CD4-positive, alpha-beta memory T cell (primary cell): ENCODE measurements around the gene LRTM1. TPM values are rescaled to one million over a fixed set of nuclear protein-coding genes. Genes with fewer than 3 reads are reported as not detected.

Source experiments
- CTCF ChIA-PET: fragments of 350-600 bp; sonication (Branson Sonifier 250); formaldehyde crosslinking; loops from one replicate; lab custom pipeline; 2021; ENCODE audit warnings: inconsistent platforms; ENCODE audit not compliant: partially characterized antibody; lab: Charles Lee
- POLR2A ChIA-PET: fragments of 350-600 bp; sonication (Branson Sonifier 250); formaldehyde crosslinking; loops from one replicate; lab custom pipeline; 2021; ENCODE audit not compliant: partially characterized antibody; lab: Charles Lee
- DNase-seq, 5 donors: peaks; one replicate each; pipeline versions ENCODE4 v3.0.0 to v3.0.0-alpha.2; 2020 to 2022; ENCODE audit warnings: mixed read lengths in 1 of 5
- H3K27ac ChIP-seq: one replicate; pipeline ENCODE4 v1.7.0; 2013; ENCODE audit warnings: low read depth, low read length
- H3K27me3 ChIP-seq: 2 replicates; pipeline ENCODE4 v1.7.0; 2013; ENCODE audit warnings: mild to moderate bottlenecking, low read length, moderate library complexity; ENCODE audit not compliant: insufficient read depth
- H3K36me3 ChIP-seq: 2 replicates; pipeline ENCODE4 v1.7.0; 2013; ENCODE audit warnings: mild to moderate bottlenecking, low read length, moderate library complexity; ENCODE audit not compliant: insufficient read depth
- H3K4me1 ChIP-seq: 2 replicates; pipeline ENCODE4 v1.7.0; 2013; ENCODE audit warnings: mild to moderate bottlenecking, low read length, moderate library complexity; ENCODE audit not compliant: insufficient read depth
- H3K4me3 ChIP-seq, 2 donors: one replicate each; pipeline ENCODE4 v1.7.0; 2013; ENCODE audit warnings: low read length in 2 of 2, mild to moderate bottlenecking in 1 of 2
- H3K9me3 ChIP-seq, 2 donors: one replicate each; pipeline ENCODE4 v1.7.0; 2013; ENCODE audit warnings: low read length in 2 of 2, control low read depth in 1 of 2; ENCODE audit not compliant: control insufficient read depth in 1 of 2
- H3K27ac Mint-ChIP-seq, 7 donors: one replicate each; pipeline ENCODE4 v1.8.0; 2020 to 2021; ENCODE audit warnings: mixed read lengths in 7 of 7, mild to moderate bottlenecking in 6 of 7, inconsistent platforms in 3 of 7, moderate library complexity in 3 of 7
- H3K27me3 Mint-ChIP-seq, 2 donors: one replicate each; pipeline ENCODE4 v1.8.0; 2020 to 2021; ENCODE audit warnings: mixed read lengths in 2 of 2
- H3K36me3 Mint-ChIP-seq, 2 donors: one replicate each; pipeline ENCODE4 v1.8.0; 2020 to 2021; ENCODE audit warnings: mixed read lengths in 2 of 2, inconsistent platforms in 1 of 2, mild to moderate bottlenecking in 1 of 2
- H3K4me1 Mint-ChIP-seq, 4 donors: one replicate each; pipeline ENCODE4 v1.8.0; 2020 to 2021; ENCODE audit warnings: mixed read lengths in 4 of 4, mild to moderate bottlenecking in 1 of 4
- H3K4me3 Mint-ChIP-seq, 8 donors: one replicate each; pipeline ENCODE4 v1.8.0; 2020 to 2021; ENCODE audit warnings: mixed read lengths in 8 of 8, mild to moderate bottlenecking in 7 of 8, moderate library complexity in 6 of 8, inconsistent platforms in 3 of 8
- H3K9me3 Mint-ChIP-seq, 8 donors: one replicate each; pipeline ENCODE4 v1.8.0; 2020 to 2021; ENCODE audit warnings: mixed read lengths in 8 of 8, mild to moderate bottlenecking in 5 of 8, inconsistent platforms in 3 of 8, moderate library complexity in 1 of 8
- intact Hi-C: fragments of 100-400 bp; cut with micrococcal nuclease; formaldehyde crosslinking; loops from one replicate; pipeline ENCODE4 v1.15.1; 2023
- polyA plus RNA-seq, 2 donors: library from polyadenylated mRNA; unstranded; fragments of 300-500 nt; fragmentation: Illumina TruSeq; gene quantifications; one replicate each; pipeline ENCODE4 v1.2.3, GENCODE V29; 2021
- total RNA-seq, 2 experiments: library from RNA; stranded (reverse); gene quantifications; one replicate each; pipeline ENCODE4 v1.2.3, GENCODE V29; 2021

LRTM1 gene
- total RNA-seq (not detected), polyA plus RNA-seq (not detected)

- no peaks in the 10 kb centered on the region for H3K36me3 ChIP-seq
- intact Hi-C loops = no loop called here
- H3K4me3 ChIP-seq = no peak within 1 kb of the TSS
- CTCF ChIA-PET = no interaction called here
- no peaks in the 10 kb centered on the region for H3K36me3 Mint-ChIP-seq
- H3K9me3 ChIP-seq = no peaks in the 10 kb centered on the region
- H3K4me3 Mint-ChIP-seq = no peak within 1 kb of the TSS
- no peaks in the 10 kb centered on the region for H3K4me1 Mint-ChIP-seq
- no peaks in the 10 kb centered on the region for H3K4me1 ChIP-seq
- POLR2A ChIA-PET = no interaction called here
- DNase-seq = no peak
- no peak within 1 kb of the TSS for H3K27ac Mint-ChIP-seq
- no peaks in the 10 kb centered on the region for H3K27me3 ChIP-seq
- H3K27me3 Mint-ChIP-seq = no peaks in the 10 kb centered on the region
- peaks cover 0 to 2% (median 0%) of the 10 kb centered on the region in 8 donors for H3K9me3 Mint-ChIP-seq
- H3K27ac ChIP-seq = no peak within 1 kb of the TSS
Observed at GRCh38 chr3:54928046-54928770, at the start of gene LRTM1. TSS of gene LRTM1 (minus strand) at chr3:54928059. CDS start at chr3:54927911, 148 bp downstream.

GRCh38 chr3:54977439-54977838, 49.6 kb upstream of the LRTM1 start:
- no peak overlapping the region for H3K4me3 Mint-ChIP-seq
- no peak overlapping the region for H3K27ac ChIP-seq
- no peaks in the 10 kb centered on the region for H3K4me1 Mint-ChIP-seq
- no peaks in the 10 kb centered on the region for H3K4me1 ChIP-seq
- no peak for DNase-seq
- no peaks in the 10 kb centered on the region for H3K36me3 Mint-ChIP-seq
- H3K27me3 ChIP-seq = no peaks in the 10 kb centered on the region
- ChIA-PET CTCF (no interaction called here), POLR2A (no interaction called here)
- H3K36me3 ChIP-seq = no peaks in the 10 kb centered on the region
- H3K27ac Mint-ChIP-seq = no peak overlapping the region
- peaks cover 0 to 5% (median 3%) of the 10 kb centered on the region in 8 donors for H3K9me3 Mint-ChIP-seq
- no peak overlapping the region for H3K4me3 ChIP-seq
- no peaks in the 10 kb centered on the region for H3K27me3 Mint-ChIP-seq
- intact Hi-C loops = no loop called here
- no peaks in the 10 kb centered on the region for H3K9me3 ChIP-seq

- intact Hi-C loops = no loop called here
- Histone ChIP-seq H3K4me1 (no peaks in the 10 kb centered on the region), H3K27me3 (no peaks in the 10 kb centered on the region), H3K4me3 (no peak overlapping the region), H3K9me3 (no peaks in the 10 kb centered on the region), H3K36me3 (no peaks in the 10 kb centered on the region), H3K27ac (no peak overlapping the region)
- Mint-ChIP-seq H3K4me1 (no peaks in the 10 kb centered on the region), H3K9me3 (peaks cover 0 to 14% (median 4%) of the 10 kb centered on the region in 8 donors), H3K27me3 (no peaks in the 10 kb centered on the region), H3K36me3 (no peaks in the 10 kb centered on the region), H3K27ac (no peak overlapping the region), H3K4me3 (no peak overlapping the region)
- ChIA-PET CTCF (no interaction called here), POLR2A (no interaction called here)
- DNase-seq = no peak
Observed at GRCh38 chr3:54970895-54971294, 43.0 kb upstream of the LRTM1 start.

GRCh38 chr3:54969652-54970051, 41.8 kb upstream of the LRTM1 start:
- ChIA-PET POLR2A (no interaction called here), CTCF (no interaction called here)
- no peaks in the 10 kb centered on the region for H3K27me3 Mint-ChIP-seq
- no peak overlapping the region for H3K4me3 ChIP-seq
- H3K36me3 Mint-ChIP-seq = no peaks in the 10 kb centered on the region
- no peaks in the 10 kb centered on the region for H3K4me1 ChIP-seq
- H3K4me1 Mint-ChIP-seq = no peaks in the 10 kb centered on the region
- H3K9me3 ChIP-seq = no peaks in the 10 kb centered on the region
- H3K27me3 ChIP-seq = no peaks in the 10 kb centered on the region
- H3K4me3 Mint-ChIP-seq = no peak overlapping the region
- DNase-seq = no peak
- H3K27ac ChIP-seq = no peak overlapping the region
- no peaks in the 10 kb centered on the region for H3K36me3 ChIP-seq
- no peak overlapping the region for H3K27ac Mint-ChIP-seq
- peaks cover 0 to 14% (median 4%) of the 10 kb centered on the region in 8 donors for H3K9me3 Mint-ChIP-seq
- intact Hi-C loops = no loop called here

- intact Hi-C loops = no loop called here
- H3K27ac Mint-ChIP-seq = no peak overlapping the region
- H3K9me3 Mint-ChIP-seq = peaks cover 0 to 14% (median 4%) of the 10 kb centered on the region in 8 donors
- no peaks in the 10 kb centered on the region for H3K4me1 Mint-ChIP-seq
- no peaks in the 10 kb centered on the region for H3K27me3 Mint-ChIP-seq
- no peak overlapping the region for H3K27ac ChIP-seq
- CTCF ChIA-PET = no interaction called here
- no peaks in the 10 kb centered on the region for H3K36me3 ChIP-seq
- DNase-seq = no peak
- no peaks in the 10 kb centered on the region for H3K36me3 Mint-ChIP-seq
- H3K4me1 ChIP-seq = no peaks in the 10 kb centered on the region
- no peak overlapping the region for H3K4me3 ChIP-seq
- H3K27me3 ChIP-seq = no peaks in the 10 kb centered on the region
- H3K4me3 Mint-ChIP-seq = no peak overlapping the region
- H3K9me3 ChIP-seq = no peaks in the 10 kb centered on the region
- POLR2A ChIA-PET = no interaction called here
Observed at GRCh38 chr3:54968546-54969172, 40.8 kb upstream of the LRTM1 start.

- DNase-seq = no peak
- Mint-ChIP-seq H3K27ac (no peak overlapping the region), H3K27me3 (no peaks in the 10 kb centered on the region), H3K4me1 (no peaks in the 10 kb centered on the region), H3K9me3 (peaks cover 0 to 13% (median 4%) of the 10 kb centered on the region in 8 donors), H3K36me3 (no peaks in the 10 kb centered on the region), H3K4me3 (no peak overlapping the region)
- CTCF ChIA-PET = no interaction called here
- intact Hi-C loops = no loop called here
- H3K4me3 ChIP-seq = no peak overlapping the region
- H3K9me3 ChIP-seq = no peaks in the 10 kb centered on the region
- POLR2A ChIA-PET = no interaction called here
- H3K27ac ChIP-seq = no peak overlapping the region
- H3K27me3 ChIP-seq = no peaks in the 10 kb centered on the region
- no peaks in the 10 kb centered on the region for H3K36me3 ChIP-seq
- H3K4me1 ChIP-seq = no peaks in the 10 kb centered on the region
Observed at GRCh38 chr3:54967731-54968161, 39.9 kb upstream of the LRTM1 start.

GRCh38 chr3:54966979-54967378, 39.1 kb upstream of the LRTM1 start:
- intact Hi-C loops = no loop called here
- Mint-ChIP-seq H3K27ac (no peak overlapping the region), H3K36me3 (no peaks in the 10 kb centered on the region), H3K4me3 (no peak overlapping the region), H3K27me3 (no peaks in the 10 kb centered on the region), H3K9me3 (peaks cover 0 to 6% (median 4%) of the 10 kb centered on the region in 8 donors), H3K4me1 (no peaks in the 10 kb centered on the region)
- POLR2A ChIA-PET = no interaction called here
- no peak for DNase-seq
- H3K4me1 ChIP-seq = no peaks in the 10 kb centered on the region
- CTCF ChIA-PET = no interaction called here
- H3K27ac ChIP-seq = no peak overlapping the region
- no peak overlapping the region for H3K4me3 ChIP-seq
- H3K9me3 ChIP-seq = no peaks in the 10 kb centered on the region
- H3K27me3 ChIP-seq = no peaks in the 10 kb centered on the region
- H3K36me3 ChIP-seq = no peaks in the 10 kb centered on the region
